Measurements from ENCODE around the gene SNCB.

DNA sequence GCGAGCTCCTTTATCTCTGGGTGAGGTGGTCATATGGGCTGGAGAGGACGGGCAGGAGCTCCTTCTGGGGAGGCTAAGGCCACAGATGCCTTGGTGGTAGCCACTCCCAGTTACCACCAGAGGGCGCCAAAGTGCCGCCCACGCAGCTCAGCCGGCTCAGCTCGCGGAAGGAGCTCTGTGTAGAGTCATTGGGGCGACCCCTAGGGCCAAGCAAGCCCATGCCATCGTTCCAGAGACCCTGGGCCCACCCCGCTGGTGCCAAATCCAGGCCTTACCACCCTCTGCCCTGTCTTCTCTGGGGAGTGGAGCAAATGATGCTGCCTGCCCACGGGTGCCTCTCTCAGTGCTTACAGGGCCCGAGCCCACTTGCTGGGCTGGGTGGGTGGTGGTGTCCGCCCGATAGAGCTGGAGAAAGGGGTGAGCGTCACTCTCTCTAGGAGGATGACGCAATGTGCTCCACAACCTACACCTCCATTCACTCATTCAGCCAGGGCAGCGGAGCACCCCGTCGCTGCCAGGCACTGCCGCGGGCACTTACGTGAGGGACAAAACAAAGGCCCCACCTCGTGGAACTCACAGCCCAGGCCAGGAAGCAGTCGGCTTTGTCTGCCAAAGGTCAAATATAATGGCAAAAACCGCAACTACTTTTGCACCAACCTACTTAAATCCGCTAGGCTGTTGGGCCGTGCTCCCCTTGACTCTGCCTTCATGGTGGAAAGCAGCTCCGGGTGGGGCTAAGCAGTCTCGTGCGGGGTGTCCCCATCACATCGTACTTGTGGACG lies 30.7 kb upstream of the SNCB start:
- TF ChIP-seq, protein P1, sequence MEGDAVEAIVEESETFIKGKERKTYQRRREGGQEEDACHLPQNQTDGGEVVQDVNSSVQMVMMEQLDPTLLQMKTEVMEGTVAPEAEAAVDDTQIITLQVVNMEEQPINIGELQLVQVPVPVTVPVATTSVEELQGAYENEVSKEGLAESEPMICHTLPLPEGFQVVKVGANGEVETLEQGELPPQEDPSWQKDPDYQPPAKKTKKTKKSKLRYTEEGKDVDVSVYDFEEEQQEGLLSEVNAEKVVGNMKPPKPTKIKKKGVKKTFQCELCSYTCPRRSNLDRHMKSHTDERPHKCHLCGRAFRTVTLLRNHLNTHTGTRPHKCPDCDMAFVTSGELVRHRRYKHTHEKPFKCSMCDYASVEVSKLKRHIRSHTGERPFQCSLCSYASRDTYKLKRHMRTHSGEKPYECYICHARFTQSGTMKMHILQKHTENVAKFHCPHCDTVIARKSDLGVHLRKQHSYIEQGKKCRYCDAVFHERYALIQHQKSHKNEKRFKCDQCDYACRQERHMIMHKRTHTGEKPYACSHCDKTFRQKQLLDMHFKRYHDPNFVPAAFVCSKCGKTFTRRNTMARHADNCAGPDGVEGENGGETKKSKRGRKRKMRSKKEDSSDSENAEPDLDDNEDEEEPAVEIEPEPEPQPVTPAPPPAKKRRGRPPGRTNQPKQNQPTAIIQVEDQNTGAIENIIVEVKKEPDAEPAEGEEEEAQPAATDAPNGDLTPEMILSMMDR (IDR thresholded peaks at IDR 0.05), result peak; percentile 96
- no peak for TF ChIP-seq ZFX (IDR thresholded peaks at IDR 0.05; ENCODE audit: borderline replicate concordance)

Measured in 22Rv1 (cell line).